Neural progenitor cell (in vitro differentiated cells): ENCODE results near the gene CCDC85C. TPM values are rescaled to one million over a fixed set of nuclear protein-coding genes. Genes with fewer than 3 reads are reported as not detected.

ENCODE experiments used
- DNase-seq: peaks from one replicate; pipeline ENCODE4 v3.0.0-alpha.2; 2016; ENCODE audit warnings: low spot score
- H2AFZ ChIP-seq: fragments of 200-600 bp; sonication (generic); replicated peaks from 2 replicates; pipeline ENCODE4 v1.6.1; 2016; ENCODE audit warnings: antibody characterized with exemption
- H3F3A ChIP-seq: fragments of 200-600 bp; sonication (generic); 2 replicates; pipeline ENCODE4 v1.6.1; 2016; ENCODE audit warnings: antibody characterized with exemption, low read depth
- H3K27ac ChIP-seq: fragments of 200-600 bp; sonication (generic); 2 replicates; pipeline ENCODE4 v1.5.1; 2016; ENCODE audit warnings: mild to moderate bottlenecking
- H3K27me3 ChIP-seq: fragments of 200-600 bp; sonication (generic); 2 replicates; pipeline ENCODE4 v1.6.1; 2016; ENCODE audit warnings: mild to moderate bottlenecking, moderate library complexity
- H3K36me3 ChIP-seq: fragments of 200-600 bp; sonication (generic); 2 replicates; pipeline ENCODE4 v1.5.1; 2016
- H3K4me1 ChIP-seq: fragments of 200-600 bp; sonication (generic); 2 replicates; pipeline ENCODE4 v1.6.1; 2016; ENCODE audit warnings: mixed run types
- H3K4me2 ChIP-seq: fragments of 200-600 bp; sonication (generic); 2 replicates; pipeline ENCODE4 v1.6.1; 2016
- H3K4me3 ChIP-seq: fragments of 200-600 bp; sonication (generic); 2 replicates; pipeline ENCODE4 v1.5.1; 2016
- H3K79me2 ChIP-seq: fragments of 200-600 bp; sonication (generic); 2 replicates; pipeline ENCODE4 v1.6.1; 2016; ENCODE audit warnings: low read depth
- H3K9ac ChIP-seq: fragments of 200-600 bp; sonication (generic); 2 replicates; pipeline ENCODE4 v1.6.1; 2016
- H3K9me3 ChIP-seq: fragments of 200-600 bp; sonication (generic); 2 replicates; pipeline ENCODE4 v1.5.1; 2016; ENCODE audit warnings: low read depth
- H4K20me1 ChIP-seq: fragments of 200-600 bp; sonication (generic); 2 replicates; pipeline ENCODE4 v1.6.1; 2016; ENCODE audit warnings: low read depth
- H3K27ac Mint-ChIP-seq: 3 replicates; pipeline ENCODE4 v1.8.0; 2021; ENCODE audit warnings: mixed read lengths
- H3K27me3 Mint-ChIP-seq: 2 replicates; pipeline ENCODE4 v1.8.0; 2022; ENCODE audit warnings: low read depth, mild to moderate bottlenecking, inconsistent platforms, moderate library complexity, mixed read lengths; ENCODE audit not compliant: insufficient read depth
- H3K36me3 Mint-ChIP-seq: 3 replicates; pipeline ENCODE4 v1.8.0; 2021; ENCODE audit warnings: mixed read lengths
- H3K4me1 Mint-ChIP-seq: 3 replicates; pipeline ENCODE4 v1.8.0; 2021; ENCODE audit warnings: mixed read lengths
- H3K4me3 Mint-ChIP-seq: 3 replicates; pipeline ENCODE4 v1.8.0; 2021; ENCODE audit warnings: mild to moderate bottlenecking, moderate library complexity, mixed read lengths
- H3K9me3 Mint-ChIP-seq: 3 replicates; pipeline ENCODE4 v1.8.0; 2020; ENCODE audit warnings: mixed read lengths
- CTCF ChIP-seq: fragments of 200-600 bp; sonication (generic); IDR thresholded peaks from 2 replicates; pipeline ENCODE4 v1.5.1; 2017; ENCODE audit warnings: antibody characterized with exemption, mild to moderate bottlenecking
- EZH2 ChIP-seq: fragments of 200-600 bp; sonication (generic); IDR thresholded peaks from 2 replicates; pipeline ENCODE4 v1.6.1; 2017; ENCODE audit warnings: antibody characterized with exemption, mild to moderate bottlenecking, moderate library complexity
- EZH2phosphoT487 ChIP-seq: fragments of 200-600 bp; sonication (generic); IDR thresholded peaks from 2 replicates; pipeline ENCODE4 v1.6.1; 2017; ENCODE audit warnings: antibody characterized with exemption
- total RNA-seq: library from RNA; depleted of rRNA; stranded (reverse); fragments of >200 nt; gene quantifications from 2 replicates; pipeline ENCODE4 v1.2.3, GENCODE V29; 2015; ENCODE audit warnings: low replicate concordance

Gene CCDC85C
- total RNA-seq, 1 donor from 2014 or later: 19.0 TPM

DNA sequence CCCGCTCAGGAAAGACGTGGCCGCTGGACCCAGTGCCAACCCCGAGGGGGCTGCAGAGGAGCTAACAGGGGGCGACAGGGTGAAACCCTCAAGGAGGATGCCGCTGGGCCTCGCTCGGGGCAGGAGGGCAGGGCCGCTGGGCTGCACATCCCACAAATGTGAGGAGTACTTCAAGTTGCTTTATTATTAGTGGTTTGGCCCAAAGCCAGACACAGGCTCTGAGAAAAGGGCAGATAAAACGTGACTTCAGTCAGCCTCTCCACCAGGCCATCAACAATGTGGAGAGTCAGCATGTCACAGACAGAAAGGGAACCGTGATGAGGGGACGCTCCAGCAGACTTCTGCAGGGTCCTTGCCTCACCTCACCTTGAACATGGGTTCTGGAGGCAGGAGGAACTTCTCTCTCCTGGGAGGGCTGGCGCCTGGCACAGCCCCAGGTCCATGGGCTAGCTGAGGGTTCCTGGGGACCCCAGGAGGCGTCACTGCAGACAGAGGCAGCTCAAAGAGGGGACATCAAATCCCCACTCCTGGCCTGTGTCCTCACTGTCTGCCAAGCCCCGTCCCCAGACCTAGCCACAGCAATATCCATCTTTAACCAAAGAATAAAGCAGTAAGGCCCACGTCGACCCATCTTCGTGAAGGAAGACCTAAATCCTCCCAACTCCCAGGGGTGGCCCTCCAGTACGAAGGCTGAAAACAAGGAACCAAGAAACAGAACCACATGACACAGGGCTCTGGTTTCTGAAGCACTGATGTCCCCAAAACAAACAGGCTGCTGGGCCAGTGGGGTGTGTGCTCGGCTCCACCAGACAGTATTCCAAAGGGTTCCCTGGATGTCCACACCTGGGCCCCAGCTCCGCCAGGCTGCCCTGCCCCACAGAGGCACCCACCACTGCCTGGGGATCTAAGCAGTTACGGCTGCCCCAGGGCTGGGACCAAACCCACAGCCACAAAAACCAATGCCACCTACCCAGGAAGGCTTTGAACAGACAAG lies 35.1 kb downstream of the CCDC85C start:
- H3K4me1 Mint-ChIP-seq: peaks cover 87% of the 10 kb centered on the region
- H3K9ac ChIP-seq: no peak overlapping the region

DNA sequence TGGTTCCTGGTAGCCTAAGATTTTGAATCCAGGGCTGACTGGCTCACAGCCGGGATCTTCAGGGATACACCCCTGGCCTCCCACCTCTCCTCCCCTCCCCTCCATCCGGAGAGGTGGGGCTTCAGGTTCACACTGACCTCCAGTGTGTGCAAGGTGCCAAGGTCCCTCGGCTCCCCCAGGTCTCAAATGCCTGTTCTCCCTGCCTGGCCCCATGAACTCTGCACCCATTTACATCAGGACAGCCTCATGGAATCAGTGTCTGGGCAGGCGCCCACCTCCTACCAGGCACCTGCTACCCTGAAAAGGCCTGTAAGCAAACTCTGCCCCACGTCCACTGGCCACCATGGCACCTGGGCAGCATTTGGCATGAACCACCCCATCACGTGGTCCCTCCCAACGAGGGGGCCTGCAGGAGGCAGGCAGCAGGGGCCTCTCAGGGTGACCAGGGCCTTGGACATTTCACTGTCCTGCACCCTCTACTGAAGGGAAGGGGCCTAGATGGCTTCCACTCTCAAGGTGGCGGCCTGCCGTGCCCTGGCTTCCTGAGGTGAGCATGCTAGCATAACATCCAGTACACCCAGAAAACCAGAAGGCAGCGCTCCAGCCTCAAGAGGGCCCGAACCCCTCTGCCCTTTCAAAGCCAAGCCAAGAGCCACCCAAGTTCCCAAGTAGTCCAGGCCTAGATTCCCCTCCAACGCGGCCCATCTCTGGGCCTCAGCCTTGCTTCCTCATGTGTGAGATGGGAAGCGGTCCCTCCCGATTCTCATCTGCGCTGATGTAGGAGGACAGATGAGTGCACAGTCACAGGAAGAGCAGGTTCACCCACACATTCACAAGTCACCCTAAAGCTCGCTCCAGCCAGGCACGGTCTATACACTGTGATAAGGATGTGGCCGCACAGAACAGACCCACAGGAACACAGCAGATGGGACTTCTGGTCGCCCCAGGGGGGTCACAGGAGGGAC lies 37.3 kb downstream of the CCDC85C start:
- no peak overlapping the region for H3K9ac ChIP-seq
- H3K36me3 ChIP-seq: no peaks in the 10 kb centered on the region
- H3K27ac Mint-ChIP-seq: peak overlapping the region; percentile 92
- DNase-seq: no peak
- peak overlapping the region; percentile 63 for H3K4me3 Mint-ChIP-seq
- no peak overlapping the region for H3K4me2 ChIP-seq
- no peaks in the 10 kb centered on the region for H3K9me3 Mint-ChIP-seq
- H3F3A ChIP-seq: peaks cover 40% of the 10 kb centered on the region
- H3K4me1 Mint-ChIP-seq: peaks cover 87% of the 10 kb centered on the region
- peaks cover 71% of the 10 kb centered on the region for H3K4me1 ChIP-seq
- no peak overlapping the region for H3K4me3 ChIP-seq
- no peak overlapping the region for H2AFZ ChIP-seq
- H3K36me3 Mint-ChIP-seq: peaks cover 3% of the 10 kb centered on the region
- no peaks in the 10 kb centered on the region for H3K27me3 ChIP-seq
- H3K27ac ChIP-seq: no peak overlapping the region
- H3K9me3 ChIP-seq: no peaks in the 10 kb centered on the region
- TF ChIP-seq EZH2phosphoT487: no peak
- no peak for TF ChIP-seq CTCF
- no peak for TF ChIP-seq EZH2
- peaks cover 91% of the 10 kb centered on the region for H3K79me2 ChIP-seq
- H3K27me3 Mint-ChIP-seq: peaks cover 13% of the 10 kb centered on the region
- H4K20me1 ChIP-seq: peaks cover 99% of the 10 kb centered on the region

More for the DNA sequence above, 35.1 kb downstream of the CCDC85C start:
- no peak overlapping the region for H3K27ac ChIP-seq
- no peak overlapping the region for H3K4me3 Mint-ChIP-seq
- H3K27me3 Mint-ChIP-seq: peaks cover 11% of the 10 kb centered on the region
- no peak for DNase-seq
- peaks cover 100% of the 10 kb centered on the region for H3K79me2 ChIP-seq
- peaks cover 5% of the 10 kb centered on the region for H3K36me3 Mint-ChIP-seq
- H4K20me1 ChIP-seq: peaks cover 100% of the 10 kb centered on the region
- no peaks in the 10 kb centered on the region for H3K36me3 ChIP-seq
- peak overlapping the region; percentile 46 for H3K27ac Mint-ChIP-seq
- no peak overlapping the region for H3K4me2 ChIP-seq
- no peak for TF ChIP-seq CTCF
- no peak for TF ChIP-seq EZH2
- TF ChIP-seq EZH2phosphoT487: no peak
- H3K4me3 ChIP-seq: no peak overlapping the region
- H3K4me1 ChIP-seq: peaks cover 71% of the 10 kb centered on the region
- no peak overlapping the region for H2AFZ ChIP-seq
- H3F3A ChIP-seq: peaks cover 43% of the 10 kb centered on the region
- H3K27me3 ChIP-seq: no peaks in the 10 kb centered on the region
- H3K9me3 Mint-ChIP-seq: no peaks in the 10 kb centered on the region
- H3K9me3 ChIP-seq: no peaks in the 10 kb centered on the region

- Mint-ChIP-seq H3K9me3 (no peaks in the 10 kb centered on the region), H3K36me3 (peaks cover 3% of the 10 kb centered on the region), H3K4me1 (peaks cover 84% of the 10 kb centered on the region), H3K27me3 (peaks cover 13% of the 10 kb centered on the region), H3K27ac (peak overlapping the region; percentile 42), H3K4me3 (no peak overlapping the region)
- H3K9me3 ChIP-seq: no peaks in the 10 kb centered on the region
- peaks cover 91% of the 10 kb centered on the region for H3K79me2 ChIP-seq
- H3K4me2 ChIP-seq: peak overlapping the region; percentile 54
- H3K4me3 ChIP-seq: no peak overlapping the region
- H3K4me1 ChIP-seq: peaks cover 71% of the 10 kb centered on the region
- peaks cover 33% of the 10 kb centered on the region for H3F3A ChIP-seq
- no peaks in the 10 kb centered on the region for H3K27me3 ChIP-seq
- no peak overlapping the region for H3K9ac ChIP-seq
- H3K36me3 ChIP-seq: no peaks in the 10 kb centered on the region
- H2AFZ ChIP-seq: no peak overlapping the region
- no peak overlapping the region for H3K27ac ChIP-seq
- no peak for DNase-seq
- peaks cover 99% of the 10 kb centered on the region for H4K20me1 ChIP-seq
- TF ChIP-seq CTCF: no peak
- no peak for TF ChIP-seq EZH2
- TF ChIP-seq EZH2phosphoT487: no peak
These were observed 38.0 kb downstream of the CCDC85C start for GRCh38 chr14:99566009-99566389.
